Lower leg skin (tissue), 3 donors: ENCODE measurements around the gene DNAAF1.

ENCODE experiments used
- POLR2A ChIP-seq, 2 donors: fragments of 450-650 bp; IDR thresholded peaks; one replicate each; pipeline ENCODE4 v1.6.1; 2016 to 2017; ENCODE audit warnings: antibody characterized with exemption in 2 of 2, mild to moderate bottlenecking in 1 of 2, moderate library complexity in 1 of 2
- TF ChIP-seq, protein P1 (sequence below), 3 donors: fragments of 450-650 bp; IDR thresholded peaks; one replicate each; pipeline ENCODE4 v1.5.1; 2016; ENCODE audit warnings: antibody characterized with exemption in 3 of 3, mild to moderate bottlenecking in 3 of 3, moderate library complexity in 2 of 3

DNA sequence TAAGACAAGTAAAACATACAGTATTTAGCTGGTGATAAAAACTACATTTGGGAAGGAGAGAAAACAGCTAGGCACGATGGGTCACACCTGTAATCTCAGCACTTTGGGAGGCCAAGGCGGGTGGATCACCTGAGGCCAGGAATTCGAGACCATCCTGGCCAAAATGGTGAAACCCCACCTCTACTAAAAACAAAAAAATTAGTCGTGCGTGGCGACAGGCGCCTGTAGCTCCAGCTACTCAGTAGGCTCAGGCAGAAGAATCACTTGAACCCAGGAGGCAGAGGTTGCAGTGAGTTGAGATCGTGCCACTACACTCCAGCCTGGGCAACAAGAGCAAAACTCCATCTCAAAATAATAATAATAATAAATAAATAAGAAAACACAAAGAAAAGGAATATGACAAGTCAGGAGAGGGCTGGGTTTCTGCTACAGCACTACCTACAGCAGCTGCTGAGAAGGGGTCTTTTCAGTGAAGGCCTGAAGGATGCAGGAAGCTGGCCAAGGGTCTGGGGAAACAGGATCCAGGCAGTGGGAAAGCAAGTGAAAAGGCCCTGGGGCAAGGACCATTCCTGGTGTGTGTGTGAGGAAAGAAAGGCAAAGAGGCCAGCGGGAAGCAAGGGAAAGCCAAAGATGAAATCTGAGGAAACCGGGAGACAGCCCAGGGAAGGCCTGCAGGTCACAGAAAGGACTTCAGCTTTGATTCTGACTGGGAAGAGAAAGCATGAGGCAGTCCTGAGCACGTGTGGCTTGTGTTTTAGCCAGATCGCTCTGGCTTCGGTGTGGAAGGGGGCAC is 39.0 kb upstream of the DNAAF1 start:
- TF ChIP-seq, protein P1, sequence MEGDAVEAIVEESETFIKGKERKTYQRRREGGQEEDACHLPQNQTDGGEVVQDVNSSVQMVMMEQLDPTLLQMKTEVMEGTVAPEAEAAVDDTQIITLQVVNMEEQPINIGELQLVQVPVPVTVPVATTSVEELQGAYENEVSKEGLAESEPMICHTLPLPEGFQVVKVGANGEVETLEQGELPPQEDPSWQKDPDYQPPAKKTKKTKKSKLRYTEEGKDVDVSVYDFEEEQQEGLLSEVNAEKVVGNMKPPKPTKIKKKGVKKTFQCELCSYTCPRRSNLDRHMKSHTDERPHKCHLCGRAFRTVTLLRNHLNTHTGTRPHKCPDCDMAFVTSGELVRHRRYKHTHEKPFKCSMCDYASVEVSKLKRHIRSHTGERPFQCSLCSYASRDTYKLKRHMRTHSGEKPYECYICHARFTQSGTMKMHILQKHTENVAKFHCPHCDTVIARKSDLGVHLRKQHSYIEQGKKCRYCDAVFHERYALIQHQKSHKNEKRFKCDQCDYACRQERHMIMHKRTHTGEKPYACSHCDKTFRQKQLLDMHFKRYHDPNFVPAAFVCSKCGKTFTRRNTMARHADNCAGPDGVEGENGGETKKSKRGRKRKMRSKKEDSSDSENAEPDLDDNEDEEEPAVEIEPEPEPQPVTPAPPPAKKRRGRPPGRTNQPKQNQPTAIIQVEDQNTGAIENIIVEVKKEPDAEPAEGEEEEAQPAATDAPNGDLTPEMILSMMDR (IDR thresholded peaks at IDR 0.05), result no peak
- no peak for TF ChIP-seq POLR2A (IDR thresholded peaks at IDR 0.05)
